ENCODE results near the gene ZNF684.

- no peak for TF ChIP-seq POLR2A (IDR thresholded peaks at IDR 0.05)
- TF ChIP-seq, protein P1, sequence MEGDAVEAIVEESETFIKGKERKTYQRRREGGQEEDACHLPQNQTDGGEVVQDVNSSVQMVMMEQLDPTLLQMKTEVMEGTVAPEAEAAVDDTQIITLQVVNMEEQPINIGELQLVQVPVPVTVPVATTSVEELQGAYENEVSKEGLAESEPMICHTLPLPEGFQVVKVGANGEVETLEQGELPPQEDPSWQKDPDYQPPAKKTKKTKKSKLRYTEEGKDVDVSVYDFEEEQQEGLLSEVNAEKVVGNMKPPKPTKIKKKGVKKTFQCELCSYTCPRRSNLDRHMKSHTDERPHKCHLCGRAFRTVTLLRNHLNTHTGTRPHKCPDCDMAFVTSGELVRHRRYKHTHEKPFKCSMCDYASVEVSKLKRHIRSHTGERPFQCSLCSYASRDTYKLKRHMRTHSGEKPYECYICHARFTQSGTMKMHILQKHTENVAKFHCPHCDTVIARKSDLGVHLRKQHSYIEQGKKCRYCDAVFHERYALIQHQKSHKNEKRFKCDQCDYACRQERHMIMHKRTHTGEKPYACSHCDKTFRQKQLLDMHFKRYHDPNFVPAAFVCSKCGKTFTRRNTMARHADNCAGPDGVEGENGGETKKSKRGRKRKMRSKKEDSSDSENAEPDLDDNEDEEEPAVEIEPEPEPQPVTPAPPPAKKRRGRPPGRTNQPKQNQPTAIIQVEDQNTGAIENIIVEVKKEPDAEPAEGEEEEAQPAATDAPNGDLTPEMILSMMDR (IDR thresholded peaks at IDR 0.05): no peak
- no peak for TF ChIP-seq EP300 (IDR thresholded peaks at IDR 0.05)
These were observed 33.5 kb downstream of the ZNF684 start for GRCh38 chr1:40564913-40565312.

Data from tibial nerve (tissue), 4 donors.